ENCODE results near the gene UBE2M.
"Not testable (repeated sequence)": the region's sequence is repeated elsewhere in the genome, so short reads cannot be mapped to it uniquely, and the experiment has no call there.

The UBE2M gene

DNA sequence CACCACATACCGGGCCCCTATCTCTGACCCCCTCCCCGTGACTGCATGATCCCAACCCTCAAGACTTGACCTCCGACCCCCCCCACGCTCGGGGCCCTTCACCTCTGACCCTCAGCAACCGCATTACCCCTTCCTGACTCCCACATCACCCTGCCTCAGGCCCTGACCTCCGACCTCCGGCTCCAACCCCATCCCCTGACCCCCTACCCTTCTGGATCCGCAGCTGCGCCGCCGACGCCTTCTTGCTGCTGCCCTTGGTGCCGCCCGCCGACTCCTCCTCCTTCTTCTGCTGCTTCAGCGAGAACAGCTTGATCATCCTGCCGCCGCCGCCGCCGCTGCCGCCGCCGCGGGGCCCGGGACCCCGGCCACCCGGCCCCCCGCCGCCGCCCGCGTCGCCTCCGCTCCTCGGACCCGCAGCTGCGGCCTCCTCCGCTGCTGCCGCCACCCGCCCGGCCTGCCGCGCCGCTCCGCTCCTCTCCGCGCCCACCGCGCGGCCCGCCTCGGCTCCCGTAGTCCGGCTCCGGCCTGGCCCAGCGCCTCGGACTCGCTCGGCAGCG, at the start of gene UBE2M:
Gene UBE2M (minus strand): TSS at position 546 of the 557 bp plus-strand sequence. CDS start 230 bp downstream, at position 316.
- DNase-seq = peak; percentile 71

GRCh38 chr19:58607213-58607612, 48.8 kb upstream of the UBE2M start:
- DNase-seq = not testable (repeated sequence)

DNA sequence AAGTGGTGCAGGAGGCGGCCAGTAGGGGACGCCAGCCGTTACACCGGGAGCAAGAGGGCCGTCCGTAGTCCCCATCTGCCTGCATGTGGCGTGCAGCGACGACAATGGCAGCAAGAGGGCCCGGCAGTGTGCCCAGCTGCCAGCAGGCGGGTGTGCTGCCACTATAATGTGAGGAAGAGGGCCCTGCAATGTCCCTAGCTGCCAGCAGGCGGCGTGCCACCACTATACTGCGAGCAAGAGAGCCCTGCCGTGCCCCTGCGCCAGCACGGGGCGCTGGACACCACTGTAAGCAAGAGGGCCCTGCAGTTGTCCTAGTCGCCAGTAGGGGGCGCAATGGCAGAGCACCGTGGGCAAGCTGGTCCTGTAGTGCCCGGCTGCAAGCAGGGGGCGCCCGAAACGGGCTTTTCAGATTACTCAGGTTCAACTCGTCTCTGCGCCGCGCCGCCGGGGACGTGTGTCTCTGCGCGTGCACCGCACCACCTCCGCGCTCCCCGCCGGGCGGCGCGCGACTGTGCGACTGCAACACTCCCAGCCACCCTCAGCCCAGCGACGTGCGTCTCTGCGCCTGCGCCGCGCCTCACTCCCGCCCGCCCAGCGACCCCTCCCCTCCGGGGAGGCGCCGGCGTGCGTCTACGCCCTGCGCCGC, 48.0 kb upstream of the UBE2M start:
- not testable (repeated sequence) for DNase-seq

DNA sequence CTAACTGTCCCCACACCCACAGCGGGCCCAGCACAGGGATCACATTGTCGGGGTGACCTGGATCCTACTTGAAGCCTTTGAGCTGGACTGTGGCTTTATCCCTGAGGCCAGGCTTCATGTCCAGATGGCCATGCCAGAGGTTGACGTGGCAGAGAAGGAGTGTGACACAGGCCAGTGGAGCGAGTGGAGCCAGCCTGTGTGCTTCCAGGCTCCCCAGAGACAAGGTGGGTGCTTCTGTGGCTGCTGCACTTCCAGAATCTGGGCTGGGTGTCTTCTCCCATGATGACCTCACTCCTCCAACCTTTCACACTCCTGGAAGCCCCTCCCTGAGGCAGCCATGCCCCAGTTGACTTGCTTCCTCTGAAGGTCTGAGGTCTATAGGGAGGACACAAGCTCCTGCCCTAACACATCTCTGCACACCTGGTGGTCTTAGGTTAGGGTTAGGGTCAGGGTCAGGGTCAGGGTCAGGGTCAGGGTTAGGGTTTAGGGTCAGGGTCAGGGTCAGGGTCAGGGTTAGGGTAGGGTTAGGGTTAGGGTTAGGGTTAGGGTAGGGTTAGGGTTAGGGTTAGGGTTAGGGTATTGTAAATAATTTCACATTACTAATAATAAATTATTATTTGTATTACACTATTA, 27.8 kb upstream of the UBE2M start:
- DNase-seq = no peak

DNA sequence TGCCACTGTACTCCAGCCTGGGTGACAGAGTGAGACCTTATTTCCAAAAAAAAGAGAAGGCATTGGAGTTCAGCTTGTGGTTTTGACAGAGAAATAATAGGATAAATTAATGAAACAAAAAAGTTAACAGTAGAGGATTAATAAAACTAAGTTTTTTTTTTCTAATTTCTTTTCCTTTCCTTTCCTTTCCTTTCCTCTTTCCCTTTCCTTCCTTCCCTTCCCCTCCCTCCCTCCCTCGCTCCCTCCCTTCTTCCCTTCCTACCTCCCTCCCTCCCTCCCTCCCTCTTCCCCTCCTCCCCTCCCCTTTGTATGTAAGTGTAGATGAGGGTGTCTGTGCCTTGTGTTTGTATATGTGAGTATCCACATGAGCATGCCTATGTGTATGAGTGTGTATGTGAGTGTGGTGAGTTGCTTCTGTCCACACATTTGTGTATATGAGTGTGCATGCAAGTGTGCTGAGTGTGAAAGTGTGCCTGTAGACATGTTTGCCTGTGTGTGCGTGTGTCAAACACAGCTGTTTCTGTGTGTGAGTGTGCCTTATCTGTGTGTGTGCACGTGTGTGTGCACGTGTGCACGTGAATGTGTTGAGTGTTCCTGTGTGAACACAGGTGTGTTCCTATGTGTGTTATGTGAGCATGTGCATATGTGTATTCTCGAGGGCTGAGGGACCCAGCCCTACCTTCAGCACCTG, 27.2 kb upstream of the UBE2M start:
- no peak for DNase-seq

DNA sequence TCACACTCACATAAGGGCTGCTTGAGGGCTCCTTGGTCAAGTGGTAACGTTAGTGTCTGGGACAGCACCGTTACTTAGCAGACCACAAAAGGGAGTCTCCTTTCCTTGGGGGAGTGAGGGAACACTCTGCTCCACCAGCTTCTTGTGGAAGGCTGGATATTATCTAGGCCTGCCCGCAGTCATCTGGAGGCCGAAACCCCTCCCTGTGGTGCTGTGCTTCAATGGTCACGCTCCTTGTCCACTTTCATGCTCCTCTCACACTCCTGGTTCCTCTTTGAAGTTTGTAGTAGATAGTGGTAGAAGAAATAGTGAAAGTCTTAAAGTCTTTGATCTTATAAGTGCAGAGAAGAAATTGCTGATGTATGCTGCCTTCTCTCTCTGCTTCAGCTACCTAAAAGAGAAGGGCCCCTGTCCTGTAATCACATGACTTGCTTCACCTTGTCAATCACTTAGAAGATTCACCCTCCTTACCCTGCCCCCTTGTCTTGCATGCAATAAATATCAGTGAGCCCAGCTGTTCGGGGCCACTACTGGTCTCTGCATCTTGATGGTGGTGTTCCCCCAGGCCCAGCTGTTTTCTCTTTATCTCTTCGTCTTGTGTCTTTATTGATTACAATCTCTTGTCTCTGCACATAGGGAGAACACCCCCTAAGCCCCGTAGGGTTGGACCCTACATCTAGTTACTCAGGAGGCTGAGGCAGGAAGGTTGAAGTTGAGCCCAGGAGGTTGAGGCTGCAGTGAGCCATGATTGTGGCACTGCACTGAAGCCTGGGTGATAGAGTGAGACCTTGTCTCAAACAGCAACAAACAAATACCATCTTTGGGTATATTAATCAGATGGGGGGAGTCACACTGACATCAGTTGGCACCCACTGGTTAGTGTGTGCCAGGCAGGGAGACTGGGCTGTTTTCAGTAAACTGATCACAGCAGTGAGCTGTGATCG, 26.4 kb upstream of the UBE2M start:
- DNase-seq = no peak

DNA sequence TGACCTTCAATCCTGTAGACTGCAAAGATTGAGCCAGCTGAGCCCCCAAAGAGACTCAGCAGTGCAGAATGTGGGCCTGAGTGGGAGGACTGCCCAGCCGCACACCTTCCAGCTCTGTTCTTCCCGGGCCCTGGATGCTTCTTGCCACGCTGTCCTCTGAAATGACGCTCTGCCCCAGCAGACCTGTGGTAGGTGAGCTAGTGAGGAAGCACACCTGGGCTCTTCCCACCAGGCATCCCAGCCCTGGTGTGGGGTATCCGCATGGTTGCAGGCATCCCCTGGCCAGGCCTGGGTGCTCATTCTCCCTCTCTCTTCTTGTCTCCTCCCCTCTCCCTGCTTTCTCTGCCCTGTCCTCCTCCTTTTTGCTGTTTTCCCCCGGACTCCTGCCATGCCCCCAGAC, 24.6 kb upstream of the UBE2M start:
- DNase-seq = no peak

DNA sequence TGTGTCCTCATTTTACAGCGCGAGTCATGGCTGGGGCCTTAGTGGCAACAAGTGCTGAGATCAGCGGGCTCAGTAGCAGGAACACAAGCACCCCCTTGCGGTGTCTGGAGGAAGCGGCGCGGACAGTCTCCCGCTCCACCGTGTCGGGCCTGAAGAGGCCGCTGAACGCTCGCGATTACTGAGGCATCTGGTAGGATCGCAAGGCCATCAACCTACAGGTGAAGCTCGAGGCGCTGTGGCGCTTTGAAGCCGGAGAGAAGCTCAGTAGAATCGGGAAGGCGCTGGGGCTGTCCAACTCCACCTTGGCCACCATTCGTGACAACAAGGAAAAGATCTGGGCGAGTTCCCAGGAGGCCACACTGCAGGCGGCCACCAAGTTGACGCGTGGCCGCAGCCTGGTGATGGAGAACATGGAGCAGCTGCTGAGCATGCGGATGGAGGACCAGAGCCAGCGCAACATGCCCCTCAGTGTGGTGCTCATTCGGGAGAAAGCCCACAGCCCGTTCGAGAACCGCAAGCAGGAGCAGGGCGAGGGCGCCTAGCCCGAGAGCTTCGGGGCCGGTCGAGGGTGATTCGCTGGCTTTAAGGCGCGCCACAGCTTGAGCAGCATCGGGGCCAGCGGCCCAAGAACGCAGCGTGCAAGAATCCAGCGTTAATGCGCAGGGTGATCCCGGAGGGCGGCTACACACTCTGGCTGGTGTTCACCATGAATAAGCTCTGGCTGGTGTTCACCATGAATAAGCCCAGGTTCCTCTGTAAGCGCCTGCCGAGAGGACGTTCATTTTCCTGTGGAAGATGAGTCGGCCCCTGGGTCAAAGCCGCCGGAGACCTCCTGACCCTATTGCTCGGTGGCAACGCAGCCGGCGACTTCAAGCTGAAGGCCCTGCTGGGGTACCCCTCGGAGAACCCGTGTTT, 23.1 kb upstream of the UBE2M start:
- peak; percentile 91 for DNase-seq

DNA sequence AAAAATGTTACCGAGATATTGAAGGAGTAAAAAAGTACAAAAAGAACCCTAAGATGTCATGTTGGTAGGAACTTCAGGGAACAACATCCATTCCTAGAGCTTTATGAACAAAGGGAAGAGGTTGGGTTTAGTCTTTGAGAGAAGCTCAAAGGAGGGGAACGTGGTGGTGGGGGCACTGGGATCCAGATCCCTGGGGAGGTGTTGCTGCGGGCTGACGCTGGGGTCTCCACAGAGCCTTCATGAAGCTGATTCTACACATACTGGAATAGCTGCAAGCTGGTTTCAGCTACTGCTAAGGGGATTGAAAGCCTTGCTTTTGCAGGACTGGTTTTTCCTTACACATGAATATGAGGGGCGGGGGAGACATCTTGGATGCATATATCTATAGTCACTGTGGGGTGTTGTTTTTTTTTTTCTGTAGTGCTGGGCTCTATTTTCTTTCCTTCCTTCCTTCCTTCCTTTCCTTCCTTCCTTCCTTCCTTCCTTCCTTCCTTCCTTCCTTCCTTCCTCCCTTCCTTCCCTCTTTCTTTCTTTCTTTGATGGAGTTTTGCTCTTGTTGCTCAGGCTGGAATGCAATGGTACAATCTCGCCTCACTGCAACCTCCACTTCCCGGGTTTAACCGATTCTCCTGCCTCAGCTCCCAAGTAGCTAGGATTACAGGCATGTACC, 21.2 kb upstream of the UBE2M start:
- DNase-seq = no peak

GRCh38 chr19:58578012-58578925, 19.9 kb upstream of the UBE2M start:
- no peak for DNase-seq

DNA sequence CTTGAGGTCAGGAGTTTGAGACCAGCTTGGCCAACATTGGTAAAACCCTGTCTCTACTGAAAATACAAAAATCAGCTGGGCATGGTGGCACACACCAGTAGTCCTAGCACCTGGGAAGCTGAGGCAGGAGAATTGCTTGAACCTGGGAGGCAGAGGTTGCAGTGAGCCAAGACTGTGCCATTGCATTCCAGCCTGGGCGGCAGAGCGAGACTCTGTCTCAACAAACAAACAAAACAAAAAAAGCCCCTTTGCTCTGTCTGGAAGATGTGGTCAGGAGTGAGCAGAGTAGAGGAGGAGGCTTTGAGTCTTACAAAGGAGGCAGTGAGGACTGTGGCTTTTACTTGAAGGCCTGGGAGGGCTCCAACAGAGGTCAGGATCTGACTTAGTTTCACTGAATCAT, 19.2 kb upstream of the UBE2M start:
- DNase-seq = not testable (repeated sequence)

DNA sequence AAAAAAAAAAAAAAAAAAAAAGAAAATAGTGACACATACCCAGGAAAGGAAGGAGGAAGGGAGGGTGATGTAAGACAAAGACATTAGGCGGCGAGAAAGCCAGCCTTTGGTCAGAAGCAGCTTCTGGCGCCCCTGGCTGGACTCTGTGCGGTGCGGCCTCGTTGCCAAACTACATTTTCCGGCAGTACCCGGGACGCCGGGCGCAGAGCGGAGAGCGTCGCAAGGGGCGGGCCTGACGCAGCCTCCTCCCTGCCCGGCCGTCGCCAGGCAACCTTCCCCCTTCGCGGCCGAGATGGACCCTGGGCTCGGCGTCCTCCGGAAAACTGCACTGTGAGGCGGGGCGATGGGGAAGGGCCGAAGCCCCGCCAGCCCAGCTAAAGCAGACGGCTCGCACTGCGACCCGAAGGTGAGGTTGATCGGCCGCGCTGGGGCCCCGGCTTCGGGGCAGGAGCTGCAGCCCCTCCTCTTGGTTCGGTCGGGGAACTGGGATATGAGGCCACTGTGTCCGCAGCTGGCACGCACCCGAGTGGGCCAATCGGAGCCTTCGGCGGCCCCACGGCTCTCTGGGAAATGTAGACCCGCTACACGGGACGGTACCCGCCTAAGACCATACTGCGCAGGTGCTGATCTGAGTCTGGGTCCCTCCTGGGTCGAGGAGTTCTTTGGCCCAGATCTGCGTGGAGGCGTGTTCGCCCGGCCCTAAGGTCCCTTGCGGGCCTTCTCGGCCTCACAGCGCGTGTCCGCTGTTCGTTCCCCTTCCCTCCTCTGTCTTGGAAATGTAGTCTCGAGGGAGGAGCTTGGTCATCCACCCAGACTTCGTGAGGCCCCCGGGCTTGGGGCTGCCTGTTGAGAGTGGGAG, 17.0 kb upstream of the UBE2M start:
- peak; percentile 82 for DNase-seq

- DNase-seq = no peak
These were observed 15.3 kb upstream of the UBE2M start for GRCh38 chr19:58573658-58574164.

- peak; percentile 100 for DNase-seq
These were observed 14.6 kb upstream of the UBE2M start, which contains the start of gene MZF1 for GRCh38 chr19:58572818-58573657. TSS of gene MZF1 (minus strand) at chr19:58573335. CDS start at chr19:58571389, 1,946 bp downstream.

DNA sequence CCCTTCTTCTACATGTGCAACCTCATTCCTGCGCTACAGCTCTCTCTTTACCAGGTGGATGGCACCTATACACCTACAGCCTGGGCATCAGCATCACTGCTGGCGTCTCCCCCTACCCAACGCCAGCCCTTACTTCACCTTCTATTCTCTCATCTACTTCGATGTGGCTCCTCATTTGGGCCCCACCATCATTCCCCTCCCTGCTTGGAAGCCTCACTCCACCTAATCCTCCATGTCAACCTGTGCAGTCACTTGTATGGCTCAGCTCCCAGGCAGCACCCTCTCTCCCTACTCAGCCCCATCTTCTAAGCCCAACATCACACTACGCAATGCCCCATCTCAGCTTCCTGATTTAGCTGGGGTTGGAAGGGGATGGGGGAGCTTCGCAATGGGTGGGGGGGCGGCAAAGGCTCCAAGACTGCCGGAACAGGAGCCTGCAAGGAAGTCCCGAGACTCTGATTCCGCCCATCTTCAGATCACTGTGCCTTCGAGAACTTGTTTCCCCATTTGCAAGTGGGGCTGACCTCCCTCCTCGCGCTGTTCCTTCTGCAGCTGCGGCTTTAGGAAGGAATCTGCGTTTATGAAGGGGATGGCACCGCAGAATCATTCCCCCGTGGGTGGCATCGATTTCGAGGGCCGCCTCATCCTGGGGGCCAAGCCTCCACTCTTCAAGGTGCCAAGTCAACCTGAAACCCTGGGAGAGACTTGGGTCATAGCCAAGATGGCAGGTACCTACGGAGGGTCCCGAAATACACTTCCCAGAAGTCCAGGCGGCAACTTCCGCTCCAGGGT, 13.8 kb upstream of the UBE2M start:
- DNase-seq = no peak

DNA sequence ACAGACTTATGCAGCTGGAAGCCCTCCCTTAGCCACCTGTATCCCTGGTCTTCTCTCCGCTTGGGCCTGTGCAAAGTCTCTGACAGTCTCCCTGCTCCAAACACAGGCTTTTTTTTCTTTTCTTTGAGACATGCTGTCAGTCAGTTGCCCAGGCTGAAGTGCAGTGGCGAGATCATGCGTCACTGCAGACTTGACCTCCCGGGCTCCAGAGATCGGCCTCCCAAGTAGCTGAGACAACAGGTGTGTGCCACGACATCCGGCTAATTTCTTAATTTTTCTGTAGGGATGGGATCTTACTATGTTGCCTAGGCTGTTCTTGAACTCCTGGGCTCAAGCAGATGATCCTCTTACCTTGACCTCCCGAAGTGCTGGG, 13.2 kb upstream of the UBE2M start:
- no peak for DNase-seq
